Esophagus (tissue), 2 donors: Measurements from ENCODE around the gene ITM2B. TPM values are rescaled to one million over a fixed set of nuclear protein-coding genes. Genes with fewer than 3 reads are reported as not detected.

ENCODE experiments used
- H3K27ac ChIP-seq, 2 donors: one replicate each; pipeline ENCODE4 v1.5.1; 2013; ENCODE audit warnings: low read depth in 2 of 2, mild to moderate bottlenecking in 2 of 2, inconsistent platforms in 1 of 2, low read length in 1 of 2, moderate library complexity in 1 of 2
- H3K27me3 ChIP-seq, 2 donors: one replicate each; pipeline ENCODE4 v1.6.1; 2013; ENCODE audit warnings: low read length in 2 of 2, control low read depth in 1 of 2, mild to moderate bottlenecking in 1 of 2; ENCODE audit not compliant: insufficient read depth in 2 of 2, control insufficient read depth in 1 of 2
- H3K36me3 ChIP-seq, 2 donors: one replicate each; pipeline ENCODE4 v1.6.1; 2013; ENCODE audit warnings: low read length in 1 of 2; ENCODE audit not compliant: control insufficient read depth in 2 of 2, insufficient read depth in 2 of 2
- H3K4me1 ChIP-seq, 2 donors: one replicate each; pipeline ENCODE4 v1.6.1; 2013; ENCODE audit warnings: low read length in 1 of 2; ENCODE audit not compliant: control insufficient read depth in 2 of 2, insufficient read depth in 2 of 2
- H3K4me3 ChIP-seq, 2 donors: one replicate each; pipeline ENCODE4 v1.5.1; 2013; ENCODE audit warnings: low read length in 2 of 2, mild to moderate bottlenecking in 2 of 2, low read depth in 1 of 2, moderate library complexity in 1 of 2
- H3K9me3 ChIP-seq, 2 donors: one replicate each; pipeline ENCODE4 v1.6.1; 2013; ENCODE audit warnings: mild to moderate bottlenecking in 2 of 2, low read depth in 1 of 2, low read length in 1 of 2, moderate library complexity in 1 of 2; ENCODE audit not compliant: control insufficient read depth in 2 of 2, insufficient read depth in 1 of 2
- whole genome bisulfite sequencing, 2 donors: extraction: QIAGEN DNeasy Blood & Tissue Kit; methylation state at CpG; one replicate each; pipeline ENCODE4 v1.1.7; 2013; 5-methylcytosine and 5-hydroxymethylcytosine counted together
- polyA plus RNA-seq, 2 donors: library from polyadenylated mRNA; stranded (reverse); fragments of 200-250 nt; gene quantifications; one replicate each; pipeline ENCODE4 v1.2.3, GENCODE V29; 2013
- donor health status: healthy with polysubstance abuse.
- donor health status: Bipolar disorder and iron deficiency.

The ITM2B gene
- polyA plus RNA-seq, 2 donors = 340 to 473 TPM

DNA sequence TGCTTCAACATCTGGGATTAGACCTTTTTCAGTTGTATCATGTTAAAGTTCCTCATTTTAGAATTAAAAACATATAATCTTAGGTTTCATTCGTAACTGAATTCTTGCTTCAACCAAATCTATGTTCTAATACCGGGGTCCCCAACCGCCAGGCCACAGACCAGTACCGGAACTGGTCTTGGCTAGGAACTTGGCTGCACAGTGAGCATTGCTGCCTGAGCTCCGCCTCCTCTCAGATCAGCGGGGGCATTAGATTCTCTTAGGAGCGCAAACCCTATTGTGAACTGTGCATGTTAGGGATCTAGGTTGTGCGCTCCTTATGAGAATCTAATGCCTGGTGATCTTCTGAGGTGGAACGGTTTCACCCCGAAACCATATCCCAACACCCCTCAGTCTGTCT lies 19.2 kb downstream of the ITM2B start:
- H3K4me1 ChIP-seq = peaks cover 0 to 2% of the 10 kb centered on the region in 2 donors
- H3K4me3 ChIP-seq = no peak overlapping the region
- H3K36me3 ChIP-seq = peaks cover 0 to 9% of the 10 kb centered on the region in 2 donors
- 92 to 94% methylated on average over 10 of the region's 10 CpGs for WGBS, 2 donors
- H3K27me3 ChIP-seq = no peaks in the 10 kb centered on the region
- H3K9me3 ChIP-seq = no peaks in the 10 kb centered on the region
- H3K27ac ChIP-seq = no peak overlapping the region

DNA sequence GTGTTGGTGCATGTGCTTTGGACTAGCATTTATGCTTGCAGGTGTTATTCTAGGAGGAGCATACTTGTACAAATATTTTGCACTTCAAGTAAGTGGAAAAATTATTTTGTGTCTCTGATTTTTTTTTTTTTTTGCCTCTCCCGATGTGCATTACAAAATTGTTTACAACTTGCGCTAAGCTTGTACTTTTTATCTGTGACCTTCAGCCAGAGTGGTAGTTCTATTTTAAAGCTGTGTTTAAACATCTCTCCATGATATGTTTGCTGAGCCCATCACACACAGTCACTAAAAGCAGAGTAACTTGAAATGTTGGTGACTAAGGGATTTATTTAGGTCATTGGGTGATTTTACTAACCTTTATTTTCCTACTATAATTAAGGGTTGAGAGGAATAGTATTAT lies 20.8 kb downstream of the ITM2B start:
- 48 to 61% methylated on average over 2 of the region's 2 CpGs for WGBS, 2 donors
- peaks cover 0 to 9% of the 10 kb centered on the region in 2 donors for H3K36me3 ChIP-seq
- H3K4me1 ChIP-seq = peaks cover 0 to 2% of the 10 kb centered on the region in 2 donors

DNA sequence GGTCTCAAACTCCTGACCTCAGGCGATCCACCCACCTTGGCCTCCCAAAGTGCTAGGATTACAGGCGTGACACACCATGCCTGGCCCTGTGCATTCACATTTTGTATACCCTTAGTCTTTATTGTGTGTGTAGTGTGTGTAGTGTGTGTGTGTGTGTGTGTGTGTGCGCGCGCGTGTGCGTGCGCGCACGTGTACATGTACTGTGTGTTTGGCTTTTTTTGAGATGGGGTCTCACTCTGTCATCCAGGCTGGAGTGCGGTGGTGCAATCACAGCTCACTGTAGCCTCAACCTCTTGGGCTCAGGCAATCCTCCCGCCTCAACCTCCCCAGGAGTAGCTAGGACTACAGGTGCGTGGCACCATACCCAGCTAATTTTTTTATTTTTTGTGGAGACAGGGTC lies 22.1 kb downstream of the ITM2B start:
- H3K4me3 ChIP-seq = no peak overlapping the region
- H3K36me3 ChIP-seq = peaks cover 0 to 9% of the 10 kb centered on the region in 2 donors
- H3K27me3 ChIP-seq = no peaks in the 10 kb centered on the region
- H3K27ac ChIP-seq = no peak overlapping the region
- WGBS, 2 donors = 92 to 98% methylated on average over 13 of the region's 13 CpGs
- H3K9me3 ChIP-seq = no peaks in the 10 kb centered on the region
- H3K4me1 ChIP-seq = peaks cover 0 to 2% of the 10 kb centered on the region in 2 donors

More for the DNA sequence above, 20.8 kb downstream of the ITM2B start:
- Histone ChIP-seq H3K4me3 (no peak overlapping the region), H3K27ac (no peak overlapping the region), H3K9me3 (no peaks in the 10 kb centered on the region), H3K27me3 (no peaks in the 10 kb centered on the region)

DNA sequence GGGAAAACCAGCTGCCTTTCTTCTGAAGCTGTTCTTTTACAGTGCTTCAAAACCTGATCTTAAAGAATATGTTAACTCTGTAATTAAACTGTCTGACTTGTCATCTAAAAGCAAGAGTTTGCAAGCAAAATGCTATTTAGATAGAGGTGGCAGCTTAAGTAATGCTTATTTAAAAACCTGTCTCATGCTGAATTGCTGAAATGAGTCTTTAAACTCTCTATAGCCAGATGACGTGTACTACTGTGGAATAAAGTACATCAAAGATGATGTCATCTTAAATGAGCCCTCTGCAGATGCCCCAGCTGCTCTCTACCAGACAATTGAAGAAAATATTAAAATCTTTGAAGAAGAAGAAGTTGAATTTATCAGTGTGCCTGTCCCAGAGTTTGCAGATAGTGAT lies 22.9 kb downstream of the ITM2B start:
- 50 to 66% methylated on average over 1 of the region's 1 CpG for WGBS, 2 donors
- H3K36me3 ChIP-seq = peaks cover 0 to 9% of the 10 kb centered on the region in 2 donors
- peaks cover 0 to 2% of the 10 kb centered on the region in 2 donors for H3K4me1 ChIP-seq
- H3K9me3 ChIP-seq = no peaks in the 10 kb centered on the region
- no peaks in the 10 kb centered on the region for H3K27me3 ChIP-seq
- H3K4me3 ChIP-seq = no peak overlapping the region
- H3K27ac ChIP-seq = no peak overlapping the region

DNA sequence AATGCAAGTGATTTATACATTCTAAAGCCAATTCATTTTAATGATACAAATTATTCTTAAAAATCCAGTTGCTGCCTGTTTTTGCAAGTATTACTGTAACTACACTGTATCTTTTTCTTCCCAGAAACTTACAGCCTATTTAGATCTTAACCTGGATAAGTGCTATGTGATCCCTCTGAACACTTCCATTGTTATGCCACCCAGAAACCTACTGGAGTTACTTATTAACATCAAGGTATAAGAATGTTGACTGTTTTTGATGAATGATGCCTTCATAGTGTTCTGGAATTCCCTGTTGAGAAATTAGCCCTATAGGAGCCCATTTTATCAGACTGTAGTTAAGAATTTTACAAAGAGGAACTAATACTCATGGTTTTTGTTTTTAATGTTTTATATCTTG lies 25.0 kb downstream of the ITM2B start:
- Histone ChIP-seq H3K4me1 (no peaks in the 10 kb centered on the region), H3K27ac (no peak overlapping the region), H3K36me3 (peaks cover 0 to 9% of the 10 kb centered on the region in 2 donors)

DNA sequence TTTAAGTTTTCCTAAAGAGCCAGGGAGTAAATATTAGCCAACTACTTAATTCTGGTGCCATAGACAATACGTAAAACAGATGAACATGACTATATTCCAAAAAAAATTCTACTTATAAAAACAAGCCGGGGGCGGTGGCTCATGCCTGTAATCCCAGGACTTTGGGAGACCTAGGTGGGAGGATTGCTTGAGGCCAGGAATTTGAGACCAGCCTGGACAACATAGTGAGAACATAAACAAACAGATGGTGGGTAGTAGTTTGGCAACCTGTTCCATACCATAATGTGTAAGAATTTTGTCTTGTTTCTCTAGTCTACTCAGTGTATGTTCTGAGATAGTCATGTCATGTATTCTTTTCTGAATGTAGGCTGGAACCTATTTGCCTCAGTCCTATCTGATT lies 25.4 kb downstream of the ITM2B start:
- no peak overlapping the region for H3K4me3 ChIP-seq
- 69 to 77% methylated on average over 3 of the region's 3 CpGs for whole genome bisulfite sequencing, 2 donors
- peaks cover 3 to 11% of the 10 kb centered on the region in 2 donors for H3K36me3 ChIP-seq
- no peaks in the 10 kb centered on the region for H3K4me1 ChIP-seq
- H3K27me3 ChIP-seq = no peaks in the 10 kb centered on the region
- no peaks in the 10 kb centered on the region for H3K9me3 ChIP-seq
- H3K27ac ChIP-seq = no peak overlapping the region

More for the DNA sequence above, 25.0 kb downstream of the ITM2B start:
- no peaks in the 10 kb centered on the region for H3K9me3 ChIP-seq
- H3K27me3 ChIP-seq = no peaks in the 10 kb centered on the region
- no peak overlapping the region for H3K4me3 ChIP-seq

DNA sequence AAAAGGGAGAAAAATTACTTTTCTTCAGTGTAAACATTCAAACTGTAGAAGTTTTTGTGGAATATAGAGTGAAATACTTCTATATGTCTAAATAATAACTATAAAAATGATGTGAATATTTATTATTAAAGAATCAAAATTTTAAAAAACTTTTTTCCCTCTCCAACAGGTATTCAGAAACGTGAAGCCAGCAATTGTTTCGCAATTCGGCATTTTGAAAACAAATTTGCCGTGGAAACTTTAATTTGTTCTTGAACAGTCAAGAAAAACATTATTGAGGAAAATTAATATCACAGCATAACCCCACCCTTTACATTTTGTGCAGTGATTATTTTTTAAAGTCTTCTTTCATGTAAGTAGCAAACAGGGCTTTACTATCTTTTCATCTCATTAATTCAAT lies 28.0 kb downstream of the ITM2B start:
- 80 to 89% methylated on average over 4 of the region's 4 CpGs for WGBS, 2 donors

DNA sequence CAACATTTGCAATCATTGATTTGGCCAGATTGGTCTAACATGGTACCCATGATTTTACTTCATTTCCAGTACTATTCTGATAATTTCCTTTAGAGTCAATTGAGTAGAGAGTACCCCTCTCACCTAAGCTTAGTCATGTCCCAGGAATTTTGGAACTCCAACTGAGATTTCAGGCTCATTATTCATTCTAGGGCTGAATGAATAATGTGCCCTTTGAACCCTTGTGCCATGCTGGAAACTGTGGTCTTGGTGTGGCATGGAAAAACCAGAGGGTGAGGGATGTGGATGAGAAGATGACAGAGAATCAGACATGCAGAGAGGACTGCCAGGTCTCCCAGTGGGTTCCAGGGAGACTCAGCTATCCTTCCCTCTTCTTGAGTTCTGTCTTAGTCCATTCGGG lies 30.2 kb downstream of the ITM2B start:
- H3K27ac ChIP-seq = no peak overlapping the region
- H3K27me3 ChIP-seq = no peaks in the 10 kb centered on the region
- H3K4me1 ChIP-seq = no peaks in the 10 kb centered on the region
- WGBS, 2 donors = 92 to 94% methylated on average over 1 of the region's 1 CpG
- H3K9me3 ChIP-seq = no peaks in the 10 kb centered on the region
- H3K4me3 ChIP-seq = no peak overlapping the region
- H3K36me3 ChIP-seq = peaks cover 3 to 5% of the 10 kb centered on the region in 2 donors

More for the DNA sequence above, 28.0 kb downstream of the ITM2B start:
- H3K27ac ChIP-seq = no peak overlapping the region
- no peaks in the 10 kb centered on the region for H3K9me3 ChIP-seq
- no peaks in the 10 kb centered on the region for H3K27me3 ChIP-seq
- H3K4me1 ChIP-seq = no peaks in the 10 kb centered on the region
- H3K36me3 ChIP-seq = peaks cover 4 to 5% of the 10 kb centered on the region in 2 donors
- no peak overlapping the region for H3K4me3 ChIP-seq

DNA sequence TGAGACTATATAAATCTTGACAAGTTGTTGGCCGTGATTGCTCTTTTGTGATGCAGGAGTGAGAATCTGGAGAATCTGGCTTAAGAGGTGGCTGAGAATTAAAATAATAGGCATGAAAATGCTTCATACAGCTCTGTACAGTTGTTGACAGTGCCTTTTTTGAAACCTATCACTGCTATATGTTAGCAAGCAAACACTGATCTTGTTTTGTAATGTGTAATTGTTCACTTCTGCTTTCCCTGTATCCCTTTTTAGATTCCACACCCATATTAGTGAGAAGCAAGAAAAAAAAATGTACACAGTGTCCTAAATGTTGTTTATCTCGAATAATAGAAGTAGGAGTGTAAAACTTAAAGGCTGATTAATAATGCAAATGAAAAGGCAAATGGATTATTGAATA lies 31.1 kb downstream of the ITM2B start:
- Histone ChIP-seq H3K4me3 (no peak overlapping the region), H3K9me3 (no peaks in the 10 kb centered on the region), H3K4me1 (no peaks in the 10 kb centered on the region), H3K27ac (no peak overlapping the region), H3K27me3 (no peaks in the 10 kb centered on the region), H3K36me3 (peaks cover 3 to 5% of the 10 kb centered on the region in 2 donors)
- 92 to 95% methylated on average over 2 of the region's 2 CpGs for WGBS, 2 donors

DNA sequence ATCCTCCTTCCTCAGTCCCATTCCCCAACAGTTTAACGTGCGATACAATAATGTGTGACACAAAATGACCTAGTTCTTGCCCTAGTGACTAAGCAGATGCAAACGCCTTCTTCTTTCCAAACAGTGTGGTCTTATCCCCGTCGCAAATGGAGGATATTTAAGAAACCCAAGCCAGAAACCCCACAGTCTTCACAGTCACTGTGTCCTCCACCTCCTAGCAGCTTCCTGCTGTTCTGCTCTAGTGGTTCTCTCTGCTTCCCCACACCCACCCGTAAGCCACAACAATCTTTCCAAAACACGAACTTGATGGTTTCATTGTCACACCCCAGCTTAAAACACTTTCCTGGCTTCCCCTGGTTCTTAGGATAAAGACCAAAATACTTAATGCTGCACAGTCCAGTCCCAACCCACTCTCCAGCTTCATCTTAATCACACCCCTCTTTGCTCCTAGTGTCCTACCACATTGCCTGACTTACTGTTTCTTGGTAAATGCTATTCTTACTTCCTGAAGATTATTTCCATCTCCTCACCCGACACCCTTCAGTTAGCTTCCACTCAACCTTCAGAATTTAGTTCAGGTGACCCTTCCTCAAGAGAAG lies 32.3 kb downstream of the ITM2B start:
- peak overlapping the region in 1 of 2 donors; percentile 18 for H3K27ac ChIP-seq
- H3K4me3 ChIP-seq = no peak overlapping the region
- 81 to 83% methylated on average over 8 of the region's 8 CpGs for WGBS, 2 donors
- H3K36me3 ChIP-seq = peaks cover 5 to 7% of the 10 kb centered on the region in 2 donors
- no peaks in the 10 kb centered on the region for H3K9me3 ChIP-seq
- no peaks in the 10 kb centered on the region for H3K4me1 ChIP-seq
- no peaks in the 10 kb centered on the region for H3K27me3 ChIP-seq
